ENCODE data around the gene RALGAPA1.
"Not testable (repeated sequence)": the region's sequence is repeated elsewhere in the genome, so short reads cannot be mapped to it uniquely, and the experiment has no call there.

RALGAPA1 gene

DNA sequence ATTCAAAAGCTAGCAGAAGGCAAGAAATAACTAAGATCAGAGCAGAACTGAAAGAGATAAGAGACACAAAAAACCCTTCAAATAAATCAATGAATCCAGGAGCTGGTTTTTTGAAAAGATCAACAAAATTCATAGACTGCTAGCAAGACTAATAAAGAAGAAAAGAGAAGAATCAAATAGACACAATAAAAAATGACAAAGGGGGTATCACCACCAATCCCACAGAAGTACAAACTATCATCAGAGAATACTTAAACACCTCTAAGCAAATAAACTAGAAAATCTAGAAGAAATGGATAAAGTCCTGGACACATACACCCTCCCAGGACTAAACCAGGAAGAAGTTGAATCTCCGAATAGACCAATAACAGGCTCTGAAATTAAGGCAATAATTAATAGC lies 189.6 kb downstream of the RALGAPA1 start:
- not testable (repeated sequence) for DNase-seq

DNA sequence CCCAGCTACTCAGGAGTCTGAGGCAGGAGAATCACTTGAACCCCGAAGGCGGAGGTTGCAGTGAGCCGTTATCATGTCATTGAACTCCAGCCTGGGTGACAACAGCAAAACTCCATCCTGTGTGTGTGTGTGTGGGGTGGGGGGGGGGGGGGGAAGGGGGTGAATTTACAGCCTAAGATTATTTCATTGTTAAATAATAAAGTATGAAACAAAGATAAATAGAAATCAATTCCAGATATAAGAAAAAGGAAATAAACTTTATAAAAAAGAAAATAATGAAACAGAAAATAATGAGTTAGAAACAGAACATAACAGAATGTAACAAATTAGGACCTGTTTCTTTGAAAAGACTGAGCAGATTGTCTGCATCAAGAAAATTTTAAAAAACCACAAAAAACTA lies 191.6 kb downstream of the RALGAPA1 start:
- no peak for DNase-seq

DNA sequence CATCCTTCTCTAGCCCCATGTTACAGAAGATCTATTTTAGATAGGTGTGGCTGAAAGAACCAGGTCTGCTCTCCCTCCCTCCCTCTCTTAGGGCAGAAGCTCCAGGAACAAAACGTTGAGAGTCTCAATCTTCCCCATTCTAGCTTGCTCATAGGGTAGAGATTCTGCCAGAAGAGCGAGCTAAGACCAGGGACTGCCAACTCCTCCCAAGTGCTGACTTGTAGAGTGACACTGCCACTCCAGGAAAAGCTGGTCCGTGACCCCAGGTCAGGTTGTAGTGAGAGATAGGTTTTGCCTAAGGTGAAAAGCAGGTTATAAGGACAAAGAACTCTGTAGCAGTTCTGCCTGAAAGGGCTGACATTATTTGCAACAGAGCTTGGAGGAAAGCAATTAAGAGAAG lies 201.7 kb downstream of the RALGAPA1 start:
- DNase-seq, result no peak

DNA sequence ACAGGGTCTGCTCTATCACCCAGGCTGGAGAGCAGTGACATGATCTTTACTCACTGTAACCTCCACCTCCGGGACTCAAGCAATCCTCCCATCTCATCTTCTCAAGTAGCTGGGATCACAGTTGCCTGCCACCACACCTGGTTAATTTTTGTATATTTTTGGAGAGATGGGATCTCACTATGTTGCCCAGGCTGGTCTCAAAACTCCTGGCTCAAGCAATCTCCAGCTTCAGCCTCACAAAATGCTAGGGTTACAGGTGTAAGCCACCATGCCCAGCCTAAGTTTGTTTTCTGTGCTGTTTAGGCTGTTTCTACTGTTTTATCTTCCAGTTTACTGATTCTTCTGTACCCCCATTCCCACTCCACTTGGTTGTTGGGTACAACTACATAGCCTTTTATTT lies 208.8 kb downstream of the RALGAPA1 start:
- no peak for DNase-seq

DNA sequence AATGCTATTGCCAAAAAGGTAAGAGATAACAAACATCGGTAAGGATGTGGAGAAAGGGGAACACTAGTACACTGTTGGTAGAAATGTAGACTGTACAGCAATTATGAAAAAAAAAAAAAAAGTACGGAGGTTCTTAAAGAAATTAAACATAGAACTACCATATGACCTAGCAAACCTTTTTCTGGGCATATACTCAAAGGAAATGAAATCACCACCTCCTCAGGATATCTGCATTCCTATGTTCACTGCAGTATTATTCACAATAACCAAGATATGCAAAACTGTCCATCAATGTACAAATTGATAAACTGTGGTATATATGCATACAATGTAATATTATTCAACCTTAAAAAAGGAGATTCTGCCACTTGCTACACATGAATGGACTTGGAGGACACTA lies 214.5 kb downstream of the RALGAPA1 start:
- DNase-seq, result no peak

DNA sequence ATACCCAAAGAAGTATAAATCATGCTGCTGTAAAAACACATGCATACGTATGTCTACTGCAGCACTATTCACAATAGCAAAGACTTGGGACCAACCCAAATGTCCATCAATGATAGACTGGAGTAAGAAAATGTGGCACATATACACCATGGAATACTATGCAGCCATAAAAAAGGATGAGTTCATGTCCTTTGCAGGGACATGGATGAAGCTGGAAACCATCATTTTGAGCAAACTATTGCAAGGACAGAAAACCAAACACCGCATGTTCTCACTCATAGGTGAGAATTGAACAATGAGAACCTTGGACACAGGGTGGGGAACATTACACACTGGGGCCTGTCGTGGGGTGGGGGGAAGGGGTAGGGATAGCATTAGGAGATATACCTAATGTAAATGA lies 221.7 kb downstream of the RALGAPA1 start:
- DNase-seq, result not testable (repeated sequence)

DNA sequence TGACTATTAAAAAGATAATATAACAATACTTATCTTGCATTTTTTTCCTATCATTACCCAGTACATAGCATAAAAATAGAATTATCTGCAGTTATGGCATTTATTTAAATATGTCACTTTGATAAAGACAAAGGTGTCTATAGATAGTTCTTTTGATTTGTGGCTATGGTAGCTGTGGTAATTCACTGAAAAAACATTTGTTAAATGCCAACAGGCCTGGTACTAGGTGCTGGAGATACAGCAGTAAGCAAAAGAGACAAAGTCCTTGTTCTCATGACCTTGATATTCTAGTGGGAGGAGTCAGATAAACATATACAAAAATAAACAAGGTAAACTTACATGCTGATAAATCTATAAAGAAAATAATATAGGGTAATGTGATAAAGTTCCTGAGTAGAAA lies 230.5 kb downstream of the RALGAPA1 start:
- DNase-seq, result no peak

DNA sequence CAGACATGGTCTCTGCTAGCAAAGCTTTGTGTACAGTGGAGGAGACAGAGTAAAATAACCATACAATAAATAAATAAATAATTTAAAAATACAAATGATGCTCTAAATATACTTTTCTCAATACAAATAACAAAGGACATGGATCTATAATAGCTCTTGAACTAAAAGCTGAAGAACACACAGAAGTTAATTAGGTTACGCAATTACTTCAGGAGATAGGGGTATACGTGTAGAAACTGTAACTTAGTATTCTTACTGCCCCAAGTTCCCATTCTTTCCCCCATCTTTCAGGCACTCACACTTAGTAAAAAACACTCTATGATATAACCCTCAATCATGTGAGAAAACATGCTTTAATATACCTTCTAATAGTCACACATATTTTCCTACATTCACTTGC lies 231.0 kb downstream of the RALGAPA1 start:
- no peak for DNase-seq

DNA sequence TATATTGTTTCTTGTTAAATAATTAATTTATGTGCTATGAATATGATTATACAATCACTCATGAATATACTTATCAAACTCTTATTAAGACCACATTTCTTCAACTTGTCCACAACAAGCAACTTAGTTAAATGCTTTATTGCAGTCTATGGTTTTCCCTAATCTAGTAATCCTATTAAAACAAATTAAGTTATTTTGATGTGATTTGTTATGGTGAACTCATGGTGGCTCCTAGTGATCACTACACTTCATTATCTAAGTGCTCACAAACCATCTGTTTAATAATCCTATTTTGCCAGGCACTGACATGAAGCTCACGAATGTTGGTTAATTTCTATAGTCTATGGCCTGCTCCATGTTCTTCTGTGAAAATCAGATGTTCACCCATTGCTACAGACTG lies 232.2 kb downstream of the RALGAPA1 start:
- DNase-seq, result no peak

DNA sequence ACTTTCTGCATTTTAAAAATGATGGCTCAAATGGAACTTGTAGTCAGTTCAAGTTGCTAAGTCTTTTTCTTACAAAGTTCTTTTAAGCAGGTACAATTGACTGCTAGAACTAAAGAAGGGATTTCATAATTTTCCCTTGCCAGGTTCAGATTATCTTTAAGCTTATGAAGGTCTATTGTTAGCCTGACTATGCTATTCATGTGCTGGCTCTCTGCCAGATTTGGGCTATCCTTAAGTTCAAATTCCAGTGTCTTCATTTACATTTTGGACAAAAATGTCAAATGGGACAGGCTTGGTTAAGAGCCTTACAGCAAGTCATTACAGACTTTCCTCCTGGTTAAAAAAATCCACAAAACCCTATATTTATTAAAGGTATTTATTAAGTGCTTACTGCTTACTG lies 232.8 kb downstream of the RALGAPA1 start:
- DNase-seq, result no peak

DNA sequence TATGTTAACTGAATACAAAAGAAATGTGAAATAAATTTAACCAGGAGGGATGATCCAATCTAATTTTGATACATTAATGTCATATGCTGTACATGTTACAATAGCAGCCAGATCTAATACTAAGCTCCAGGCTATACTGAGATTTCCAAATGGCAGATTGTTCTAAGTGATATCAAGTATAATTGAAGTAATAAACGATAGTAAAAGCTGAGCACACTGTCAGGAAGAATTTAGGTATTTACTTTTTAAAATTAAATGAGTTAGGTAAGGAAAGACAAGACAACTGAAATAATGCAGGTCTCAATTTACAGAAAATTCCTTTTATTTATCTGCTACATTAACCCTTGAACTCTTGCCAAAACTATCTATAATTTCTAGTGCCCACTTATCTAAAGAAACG lies 235.2 kb downstream of the RALGAPA1 start:
- no peak for DNase-seq

DNA sequence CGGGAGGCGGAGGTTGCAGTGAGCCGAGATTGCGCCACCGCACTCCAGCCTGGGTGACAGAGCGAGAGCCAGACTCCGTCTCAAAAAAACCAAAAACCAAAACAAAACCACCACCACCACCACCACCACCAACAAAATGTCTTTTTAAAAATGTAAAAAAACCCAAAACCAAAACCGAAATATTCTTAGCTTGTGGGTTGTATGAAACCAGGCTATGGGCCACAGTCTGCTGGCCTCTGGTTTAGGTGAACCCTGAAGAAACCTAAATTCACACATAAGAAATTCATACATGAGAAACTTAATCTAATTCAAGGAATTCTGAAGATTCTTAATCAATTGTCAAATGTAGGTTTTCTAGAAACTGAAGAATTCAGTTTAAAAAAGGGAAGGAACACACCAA lies 237.5 kb downstream of the RALGAPA1 start:
- DNase-seq, result no peak

DNA sequence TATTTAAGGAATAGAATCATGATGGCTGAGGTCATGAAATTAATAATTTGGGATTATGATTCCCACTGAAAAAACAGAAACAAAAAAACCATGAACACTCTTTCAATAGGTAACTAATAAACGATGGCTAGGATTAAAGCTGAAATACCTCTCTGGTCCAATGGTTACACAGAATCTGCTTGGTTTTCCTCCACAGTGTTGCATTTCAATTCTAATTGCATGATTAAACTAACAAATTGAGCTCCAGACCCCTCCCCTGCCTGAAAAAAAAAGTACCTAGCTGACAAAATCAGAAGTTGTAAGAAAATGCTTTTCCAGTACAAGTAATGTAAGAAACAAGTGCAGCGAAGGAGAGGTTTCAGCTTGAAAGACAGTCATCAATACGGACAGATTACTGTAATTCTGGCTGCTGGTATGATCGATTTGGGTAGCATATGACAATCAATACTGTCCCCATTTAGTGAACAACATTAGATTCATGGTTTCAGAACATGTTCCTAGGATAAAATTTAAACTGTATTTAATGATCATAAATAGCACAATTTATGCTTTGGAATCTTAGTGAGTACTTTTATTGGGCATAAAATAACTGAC lies 243.1 kb downstream of the RALGAPA1 start:
- DNase-seq, result no peak

DNA sequence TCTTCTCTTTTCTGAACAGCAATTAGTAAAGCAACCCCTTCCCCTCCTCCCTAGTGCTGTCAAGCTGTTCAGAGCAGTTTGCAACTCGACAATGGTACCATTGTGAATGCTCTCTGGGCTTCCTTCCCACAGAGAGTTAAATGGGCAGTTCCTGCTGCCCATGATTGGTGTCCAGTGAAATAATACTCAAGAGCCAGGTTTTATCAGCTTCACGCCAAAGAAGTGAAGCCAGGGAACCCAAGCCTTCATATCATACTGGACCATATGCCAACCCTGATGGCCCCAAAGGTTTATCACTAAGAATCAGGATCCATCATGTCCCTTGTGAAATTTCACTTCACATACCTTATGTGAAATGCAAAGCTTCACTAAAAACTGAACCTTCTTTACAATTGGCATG lies 250.4 kb downstream of the RALGAPA1 start:
- DNase-seq, result no peak

DNA sequence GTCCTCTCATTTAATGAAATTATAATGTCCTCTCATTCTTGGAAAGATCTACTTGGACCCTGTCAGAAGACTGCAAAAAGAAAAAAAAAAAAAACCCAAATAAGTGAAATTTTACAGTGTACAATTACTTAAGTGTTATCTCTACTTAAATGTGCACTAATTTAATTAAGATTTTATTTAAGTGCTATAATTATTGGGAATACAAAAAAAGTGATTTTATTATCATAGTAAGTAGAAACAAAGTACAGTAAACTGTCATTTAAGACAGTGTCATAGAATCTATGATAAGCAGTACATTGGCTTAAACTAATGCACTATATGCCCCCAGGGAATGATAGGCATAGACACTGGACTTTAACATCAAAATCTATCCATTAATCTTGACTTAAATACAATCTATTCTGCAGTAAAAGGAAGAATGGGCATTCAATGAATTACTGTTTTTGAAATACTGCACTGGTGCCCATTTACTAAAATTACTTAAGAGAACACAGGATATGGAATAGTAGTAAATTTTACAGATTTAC lies 251.8 kb downstream of the RALGAPA1 start:
- no peak for DNase-seq

DNA sequence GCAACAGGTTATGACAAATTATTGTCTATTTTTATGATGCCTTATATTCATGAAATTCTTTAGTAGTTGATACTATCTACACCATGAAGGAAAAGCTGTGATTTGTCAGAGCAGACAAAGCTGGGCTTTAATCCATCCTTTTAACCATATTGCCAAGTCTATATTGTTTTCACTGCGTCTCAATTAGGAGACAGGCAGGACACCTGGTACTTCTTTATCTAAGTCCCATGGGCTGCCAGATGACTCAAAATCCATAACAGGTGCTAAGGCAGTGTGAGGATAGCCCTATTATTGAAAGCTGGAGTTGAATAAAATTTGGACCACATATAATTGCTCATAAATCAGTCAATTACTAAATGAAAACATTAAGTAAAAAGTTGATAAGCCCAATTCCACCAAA lies 252.5 kb downstream of the RALGAPA1 start:
- DNase-seq, result no peak

DNA sequence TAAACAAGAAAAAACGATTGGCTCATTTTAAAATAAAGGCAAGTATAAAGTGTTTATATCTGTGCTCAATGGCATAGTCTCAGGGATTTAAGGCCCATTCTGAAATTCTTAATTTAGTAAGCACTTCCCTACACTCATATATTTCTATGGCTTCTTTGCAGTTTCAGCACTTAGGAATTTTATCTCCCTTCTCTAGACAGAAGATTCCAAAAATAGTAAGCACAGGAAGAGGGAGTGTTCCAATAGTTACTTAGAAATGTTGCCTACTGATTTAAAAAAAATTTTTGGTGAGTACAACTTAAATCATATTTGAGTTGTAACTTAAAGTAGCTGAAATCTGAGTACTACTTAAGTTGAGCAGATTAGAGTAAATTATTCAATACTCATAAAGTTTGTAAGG lies 255.3 kb downstream of the RALGAPA1 start:
- no peak for DNase-seq

DNA sequence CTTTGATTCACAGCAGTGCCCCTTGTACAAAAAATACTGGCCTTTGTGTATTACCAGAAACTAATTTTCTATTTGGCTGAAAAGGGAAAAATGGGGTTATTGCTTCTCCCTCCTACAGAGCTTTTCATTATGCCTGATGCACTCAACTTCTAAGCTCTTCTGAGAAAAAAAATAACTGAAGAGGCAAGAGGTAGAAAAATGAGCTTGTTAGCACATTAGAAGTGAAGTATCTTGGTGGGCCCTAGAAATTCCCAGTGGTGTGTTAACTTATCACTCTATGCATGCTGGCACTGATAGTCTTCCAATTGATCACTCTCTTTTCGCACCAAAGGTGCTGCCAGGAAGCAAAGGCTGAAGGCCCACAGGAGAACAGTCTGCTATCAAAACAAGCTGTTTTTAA lies 258.0 kb downstream of the RALGAPA1 start:
- no peak for DNase-seq

DNA sequence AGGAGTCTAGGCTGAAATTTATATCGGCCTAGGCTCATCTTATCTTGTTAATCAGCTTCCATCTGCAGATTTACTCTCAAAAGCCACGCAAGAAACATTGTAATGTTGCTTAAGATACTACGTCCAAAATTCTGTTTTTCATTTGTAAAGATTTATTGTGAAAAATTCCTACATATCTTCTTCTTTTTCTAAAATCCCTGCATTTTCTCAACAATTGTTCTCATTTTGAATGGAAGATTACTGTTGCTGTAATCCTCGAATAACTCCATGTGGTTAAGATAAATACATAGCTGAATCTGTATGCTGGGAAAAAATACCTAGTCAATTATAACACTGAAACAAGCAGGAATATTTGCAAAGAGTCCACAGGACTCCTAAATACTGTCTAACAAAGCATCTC lies 259.5 kb downstream of the RALGAPA1 start:
- DNase-seq, result no peak

DNA sequence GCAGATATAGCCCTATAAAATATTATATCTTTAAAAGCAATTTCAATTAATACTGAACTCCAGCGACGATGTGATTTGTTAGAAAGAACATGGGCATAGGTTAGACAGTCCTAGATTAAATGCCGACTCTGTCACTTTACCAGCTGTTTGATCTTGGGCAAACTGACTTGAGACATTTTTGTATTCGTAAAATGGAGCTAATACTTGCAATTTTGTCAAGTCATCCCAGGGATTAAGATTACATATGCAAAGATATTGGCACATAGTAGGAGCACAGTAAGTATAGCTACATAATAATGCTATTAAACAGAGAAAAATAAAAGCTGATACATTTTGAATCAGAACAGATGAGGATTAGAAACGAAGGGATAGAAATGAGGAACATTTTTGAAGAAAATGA lies 266.1 kb downstream of the RALGAPA1 start:
- no peak for DNase-seq

DNA sequence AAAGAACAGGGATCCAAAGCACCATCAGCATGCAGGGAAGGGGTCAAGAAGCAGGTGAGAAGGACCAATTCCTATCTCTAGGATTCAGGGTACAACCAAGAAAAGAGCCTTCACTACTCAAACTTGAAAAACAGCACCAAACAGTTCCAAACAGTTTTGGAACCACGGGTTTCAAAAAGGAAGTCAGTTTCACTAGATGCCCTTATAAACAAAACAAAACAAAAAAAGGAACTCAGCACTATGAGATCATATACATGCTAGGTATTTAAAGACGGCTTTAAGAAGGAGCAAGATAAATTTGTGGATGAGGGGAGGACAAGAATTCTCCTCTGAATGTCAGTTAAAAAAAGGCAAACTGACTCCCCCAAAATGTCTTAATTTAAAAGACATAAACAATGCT lies 269.1 kb downstream of the RALGAPA1 start:
- DNase-seq, result peak; percentile 9

DNA sequence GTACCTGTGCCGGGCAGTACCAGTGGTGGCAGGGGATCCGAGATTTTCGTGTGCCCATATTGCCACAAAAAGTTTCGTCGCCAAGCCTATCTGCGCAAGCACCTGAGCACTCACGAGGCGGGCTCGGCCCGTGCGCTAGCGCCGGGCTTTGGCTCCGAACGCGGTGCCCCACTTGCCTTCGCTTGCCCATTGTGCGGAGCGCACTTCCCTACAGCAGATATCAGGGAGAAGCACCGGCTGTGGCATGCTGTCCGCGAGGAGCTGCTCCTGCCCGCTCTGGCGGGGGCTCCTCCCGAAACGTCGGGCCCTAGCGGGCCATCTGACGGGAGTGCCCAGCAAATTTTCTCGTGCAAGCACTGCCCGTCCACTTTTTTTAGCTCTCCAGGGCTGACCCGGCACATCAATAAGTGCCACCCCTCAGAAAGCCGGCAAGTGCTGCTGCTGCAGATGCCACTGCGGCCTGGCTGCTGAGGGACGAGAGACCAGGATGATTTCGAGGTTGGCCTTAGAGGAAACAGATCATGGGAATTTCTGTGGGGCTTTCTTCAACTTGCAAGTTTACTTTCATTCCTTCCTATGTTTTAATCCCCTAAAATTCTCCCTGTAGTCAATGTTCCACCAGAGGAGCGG lies 273.5 kb downstream of the RALGAPA1 start:
- no peak for DNase-seq

DNA sequence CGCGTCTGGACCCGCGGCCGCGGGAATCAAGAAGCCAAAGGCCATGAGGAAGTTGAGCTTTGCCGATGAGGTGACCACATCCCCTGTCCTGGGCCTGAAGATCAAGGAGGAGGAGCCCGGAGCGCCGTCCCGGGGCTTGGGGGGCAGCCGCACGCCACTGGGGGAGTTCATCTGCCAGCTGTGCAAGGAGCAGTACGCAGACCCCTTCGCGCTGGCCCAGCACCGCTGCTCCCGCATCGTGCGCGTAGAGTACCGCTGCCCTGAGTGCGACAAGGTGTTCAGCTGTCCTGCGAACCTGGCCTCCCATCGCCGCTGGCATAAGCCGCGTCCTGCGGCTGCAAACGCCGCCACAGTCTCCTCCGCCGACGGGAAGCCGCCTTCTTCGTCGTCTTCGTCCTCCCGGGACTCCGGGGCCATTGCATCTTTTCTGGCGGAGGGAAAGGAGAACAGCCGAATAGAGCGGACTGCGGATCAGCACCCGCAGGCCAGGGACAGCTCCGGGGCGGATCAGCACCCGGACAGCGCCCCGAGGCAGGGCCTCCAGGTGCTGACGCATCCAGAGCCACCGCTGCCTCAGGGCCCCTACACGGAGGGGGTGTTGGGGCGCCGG lies 274.1 kb downstream of the RALGAPA1 start:
- DNase-seq, result peak; percentile 55

DNA sequence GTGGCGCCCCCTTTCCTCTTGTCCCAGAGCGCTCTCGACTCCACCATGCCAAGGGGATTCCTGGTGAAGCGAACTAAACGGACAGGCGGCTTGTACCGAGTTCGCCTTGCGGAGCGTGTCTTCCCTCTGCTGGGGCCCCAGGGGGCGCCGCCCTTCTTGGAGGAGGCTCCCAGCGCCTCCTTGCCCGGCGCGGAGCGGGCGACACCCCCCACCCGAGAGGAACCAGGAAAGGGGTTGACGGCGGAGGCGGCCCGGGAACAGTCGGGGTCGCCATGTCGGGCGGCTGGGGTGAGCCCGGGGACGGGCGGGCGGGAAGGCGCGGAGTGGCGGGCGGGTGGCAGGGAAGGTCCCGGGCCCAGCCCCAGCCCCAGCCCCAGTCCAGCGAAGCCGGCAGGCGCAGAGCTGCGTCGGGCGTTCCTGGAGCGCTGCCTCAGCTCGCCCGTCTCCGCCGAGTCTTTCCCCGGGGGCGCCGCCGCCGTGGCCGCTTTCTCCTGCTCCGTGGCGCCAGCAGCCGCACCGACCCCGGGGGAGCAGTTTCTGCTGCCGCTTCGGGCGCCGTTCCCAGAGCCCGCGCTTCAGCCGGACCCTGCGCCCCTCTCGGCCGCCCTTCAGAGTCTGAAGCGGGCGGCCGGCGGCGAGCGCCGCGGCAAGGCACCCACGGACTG lies 274.8 kb downstream of the RALGAPA1 start:
- DNase-seq, result no peak

All from inflammatory macrophage treated with lipopolysaccharide for 4 hours (primary cell).